CD4-positive, alpha-beta T cell treated with Interferon gamma for 1 hour (primary cell): ENCODE measurements around the gene ITGAE.

Source experiments
- DNase-seq: peaks from one replicate; pipeline ENCODE4 v3.0.0-alpha.2; 2020

The ITGAE gene

DNA sequence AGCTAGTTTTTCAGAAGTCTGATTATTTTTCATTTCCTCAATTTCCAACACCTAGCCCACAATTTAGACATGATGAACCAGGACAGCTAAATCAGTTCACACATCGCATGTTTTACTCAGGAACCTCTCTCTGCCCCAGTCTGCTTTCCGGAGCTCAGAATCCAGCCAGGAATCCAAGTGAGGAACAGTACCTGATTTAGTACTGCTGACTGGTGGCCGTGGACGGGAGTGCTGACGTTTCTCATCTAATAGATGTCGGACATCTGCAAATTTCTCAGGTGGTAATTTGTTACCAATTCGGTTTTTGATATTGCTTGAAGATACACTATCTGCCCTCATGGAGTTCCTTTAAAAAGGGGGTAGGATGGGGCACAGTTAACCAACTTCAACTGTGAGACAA lies 14.9 kb upstream of the ITGAE start:
- no peak for DNase-seq

- no peak for DNase-seq
Measured at GRCh38 chr17:3815122-3815521, 14.1 kb upstream of the ITGAE start.

GRCh38 chr17:3814361-3814760 lies 13.4 kb upstream of the ITGAE start:
- no peak for DNase-seq

DNA sequence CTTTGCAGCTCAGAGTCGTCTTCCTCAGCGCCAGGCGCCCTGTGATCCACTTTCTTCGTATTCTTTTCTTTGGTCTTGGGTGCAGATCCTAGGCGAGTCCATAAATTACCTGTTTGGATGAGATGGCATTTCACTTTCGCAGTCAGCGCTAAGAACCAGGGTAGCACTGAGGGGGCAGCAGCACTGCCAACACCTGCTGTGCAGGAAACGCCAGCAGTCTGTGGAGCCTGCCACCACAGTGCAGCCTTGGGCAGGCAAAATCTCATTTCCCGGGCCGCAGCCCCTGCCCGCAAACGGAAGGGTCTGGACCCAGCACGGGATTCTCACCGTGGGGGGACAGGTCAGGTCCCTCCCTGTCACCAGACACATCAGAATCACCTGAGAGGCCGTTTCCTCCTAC lies 12.2 kb upstream of the ITGAE start:
- DNase-seq = no peak

DNA sequence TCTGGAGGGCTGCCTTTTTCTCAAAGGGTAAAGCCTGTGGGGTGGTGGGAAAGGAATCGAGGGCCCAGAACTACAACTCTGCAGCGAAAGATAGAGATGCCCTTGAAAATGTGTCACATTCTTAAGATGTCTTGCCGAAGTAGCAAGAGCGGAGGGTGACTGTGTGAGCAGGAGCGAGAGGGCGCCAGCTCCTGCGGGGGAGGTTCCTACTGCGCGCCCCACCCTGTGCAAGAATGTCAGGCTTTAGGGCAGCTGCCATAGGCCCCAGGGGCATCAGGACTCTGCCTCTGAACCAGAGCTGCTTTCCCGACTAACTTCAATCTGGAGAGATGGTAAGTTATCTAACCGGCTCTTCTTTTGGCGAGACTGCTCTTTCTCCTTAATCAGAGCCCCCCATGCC lies 11.8 kb upstream of the ITGAE start:
- DNase-seq = no peak

DNA sequence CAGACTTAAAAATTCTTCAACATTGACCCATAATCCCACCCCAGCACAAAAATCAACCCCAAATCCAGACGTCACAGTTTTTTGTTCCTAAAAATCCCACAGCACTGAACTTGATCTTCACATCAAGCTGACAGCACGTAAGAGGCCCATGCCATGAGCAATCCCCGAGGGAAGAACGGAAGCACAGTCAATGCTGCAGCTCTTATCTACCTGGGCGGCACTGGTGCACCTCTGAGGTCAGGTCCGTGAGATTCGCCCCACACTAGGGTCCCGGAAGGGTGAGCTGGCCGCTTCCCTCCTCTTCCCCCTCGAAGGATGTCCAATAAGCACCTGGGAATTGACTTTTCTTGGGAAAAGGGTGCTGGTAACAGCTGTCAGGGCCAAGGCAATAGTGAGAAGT lies 11.3 kb upstream of the ITGAE start:
- DNase-seq = no peak

DNA sequence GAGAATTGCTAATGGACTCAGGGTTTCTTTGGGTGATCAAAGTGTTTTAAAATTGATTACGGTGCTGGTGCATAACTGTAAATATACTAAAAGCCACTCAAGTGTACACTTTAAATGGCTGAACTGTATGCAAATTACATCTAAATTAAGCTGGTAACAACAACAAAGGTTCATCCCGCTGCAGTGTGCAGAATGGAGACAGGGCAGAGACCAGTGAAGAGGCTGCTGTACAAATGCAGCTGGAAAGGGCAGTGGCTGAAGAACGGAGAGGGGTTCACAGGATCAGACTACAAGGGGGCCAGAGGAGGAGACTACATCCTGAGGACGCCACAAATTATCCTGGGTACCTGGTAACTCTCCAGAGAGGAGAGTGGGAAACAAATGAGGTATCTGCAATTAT lies 9.0 kb upstream of the ITGAE start:
- no peak for DNase-seq

GRCh38 chr17:3809135-3809534 lies 8.1 kb upstream of the ITGAE start:
- DNase-seq = no peak

GRCh38 chr17:3808701-3809100 lies 7.7 kb upstream of the ITGAE start:
- no peak for DNase-seq

DNA sequence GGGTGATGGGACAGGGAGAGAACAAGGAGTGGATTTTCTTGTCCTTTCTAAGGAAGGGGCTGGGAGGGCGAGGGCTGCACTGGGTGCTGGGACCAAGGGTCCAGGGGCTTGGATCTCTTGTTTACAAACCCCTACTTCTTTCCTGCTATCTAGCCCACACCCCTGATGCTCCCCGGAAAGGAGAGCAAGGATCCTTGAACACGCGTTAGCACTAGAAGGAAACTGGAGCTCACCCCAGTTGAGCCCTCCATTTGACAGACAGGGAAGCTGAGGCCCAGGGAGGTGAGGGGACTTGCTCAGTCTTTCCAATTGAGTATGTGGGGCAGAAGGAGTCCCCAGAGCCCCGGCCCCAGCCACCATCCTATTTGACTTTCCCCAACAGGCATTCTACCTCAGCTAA lies 4.6 kb upstream of the ITGAE start:
- no peak for DNase-seq

GRCh38 chr17:3804503-3804931 lies 3.5 kb upstream of the ITGAE start:
- DNase-seq = no peak

GRCh38 chr17:3803308-3803640 lies 2.3 kb upstream of the ITGAE start:
- DNase-seq = no peak

- no peak for DNase-seq
Measured at GRCh38 chr17:3802461-3803307, 1.7 kb upstream of the ITGAE start.

- DNase-seq = no peak
Measured at GRCh38 chr17:3801792-3802191, 804 bp upstream of the ITGAE start.

DNA sequence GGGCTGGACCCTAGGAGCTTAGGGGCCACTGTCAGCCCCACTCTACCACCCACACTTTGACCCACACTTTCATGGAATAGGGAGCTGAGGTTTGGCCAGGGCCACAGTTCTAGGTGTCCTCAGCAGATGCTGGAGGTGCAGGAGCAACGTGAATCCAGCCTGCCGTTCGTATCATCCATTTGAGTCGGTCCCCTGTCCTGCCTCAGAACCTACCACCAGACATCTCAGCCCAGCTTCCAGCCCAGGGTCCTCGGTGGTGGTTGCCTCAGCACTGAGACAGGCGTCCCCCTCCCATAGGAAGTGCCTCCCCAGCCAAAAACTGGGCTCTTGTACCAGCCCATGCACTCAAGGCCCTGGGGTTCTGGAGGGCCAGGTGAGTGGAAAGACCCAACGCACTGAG lies 359 bp upstream of the ITGAE start:
- no peak for DNase-seq

GRCh38 chr17:3799181-3799945 lies 1.6 kb downstream of the ITGAE start:
- DNase-seq = no peak

GRCh38 chr17:3798273-3799180 lies 2.5 kb downstream of the ITGAE start:
- peak; percentile 45 for DNase-seq

DNA sequence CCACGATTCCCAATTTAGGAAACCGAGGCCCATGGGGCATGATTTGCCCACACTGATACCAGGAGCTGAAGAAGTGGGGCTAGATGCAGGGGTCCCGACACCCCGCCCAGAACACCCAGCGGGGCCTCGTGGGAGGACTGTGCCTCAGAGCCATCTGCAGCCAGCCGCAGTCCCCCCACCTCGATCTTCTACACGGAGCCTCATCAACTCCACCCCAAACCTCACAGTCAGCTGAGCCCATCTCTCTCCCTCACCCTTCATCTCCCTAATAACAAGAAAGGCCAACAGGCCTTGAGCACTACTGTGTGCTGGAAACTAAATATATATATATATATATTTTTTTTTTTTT lies 4.2 kb downstream of the ITGAE start:
- DNase-seq = no peak

- peak; percentile 85 for DNase-seq
Measured at GRCh38 chr17:3796110-3796821, 4.7 kb downstream of the ITGAE start.

- DNase-seq = no peak
Measured at GRCh38 chr17:3795390-3796102, 5.4 kb downstream of the ITGAE start.

GRCh38 chr17:3794557-3795389 lies 6.2 kb downstream of the ITGAE start:
- DNase-seq = peak; percentile 63
